Endometrium (tissue), 2 donors: ENCODE data around the gene DOCK1.

Experiments
- FAIRE-seq: peaks from 2 replicates; lab custom pipeline; 2012; peaks lifted over from hg19 to GRCh38; lab: Jason Lieb, UNC
- donor health status: control.
- donor health status: control.

The DOCK1 gene

DNA sequence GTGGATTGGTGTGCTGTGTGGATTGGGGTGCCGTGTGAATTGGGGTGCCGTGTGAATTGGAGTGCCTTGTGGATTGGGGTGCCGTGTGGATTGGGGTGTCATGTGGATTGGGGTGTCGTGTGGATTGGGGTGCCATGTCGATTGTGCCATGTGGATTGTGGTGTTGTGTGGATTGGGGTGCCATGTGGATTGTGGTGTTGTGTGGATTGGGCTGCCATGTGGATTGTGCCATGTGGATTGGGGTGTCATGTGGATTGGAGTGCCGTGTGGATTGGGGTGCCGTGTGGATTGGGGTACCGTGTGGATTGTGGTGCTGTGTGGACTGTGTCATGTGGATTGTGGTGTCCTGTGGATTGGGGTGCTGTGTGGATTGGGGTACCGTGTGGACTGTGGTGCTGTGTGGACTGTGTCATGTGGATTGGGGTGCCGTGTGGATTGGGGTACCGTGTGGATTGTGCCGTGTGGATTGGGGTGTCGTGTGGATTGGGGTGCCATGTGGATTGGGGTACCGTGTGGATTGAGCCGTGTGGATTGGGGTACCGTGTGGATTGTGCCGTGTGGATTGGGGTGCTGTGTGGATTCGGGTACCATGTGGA is 523.3 kb downstream of the DOCK1 start:
- no peak for FAIRE-seq

DNA sequence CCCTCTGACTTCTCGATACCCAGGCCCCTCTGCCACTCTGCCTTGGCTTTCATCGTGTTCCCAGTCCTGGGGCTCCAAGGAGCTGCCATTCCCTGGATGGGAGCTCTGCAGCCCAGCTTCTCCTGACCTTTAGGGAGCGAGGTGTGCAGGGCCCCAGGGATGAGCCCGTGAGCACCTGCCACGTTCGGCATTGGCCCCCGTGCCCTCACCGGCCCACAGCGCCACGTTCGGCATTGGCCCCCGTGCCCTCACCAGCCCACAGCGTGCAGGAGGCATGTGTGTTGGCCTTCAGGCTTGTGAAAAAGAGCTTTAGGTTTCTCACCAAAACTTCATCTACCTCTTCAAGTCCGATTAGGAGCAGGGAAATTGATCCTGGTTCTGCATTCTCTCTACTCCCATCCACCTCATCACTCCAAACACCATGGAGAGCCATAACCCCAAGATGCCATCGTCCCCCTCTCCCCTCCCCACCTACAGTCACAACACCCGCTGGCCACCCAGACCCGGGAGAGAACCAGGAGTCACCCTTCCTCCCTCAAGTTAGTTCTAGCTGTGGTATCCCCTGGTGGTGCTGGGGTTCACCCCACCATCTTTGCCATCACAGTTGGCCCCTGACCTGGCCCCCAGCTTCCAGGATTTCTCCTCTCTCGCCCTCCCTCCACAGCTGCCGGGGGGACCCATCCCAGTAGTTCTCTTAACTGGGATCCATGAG is 524.5 kb downstream of the DOCK1 start:
- FAIRE-seq, result no peak

DNA sequence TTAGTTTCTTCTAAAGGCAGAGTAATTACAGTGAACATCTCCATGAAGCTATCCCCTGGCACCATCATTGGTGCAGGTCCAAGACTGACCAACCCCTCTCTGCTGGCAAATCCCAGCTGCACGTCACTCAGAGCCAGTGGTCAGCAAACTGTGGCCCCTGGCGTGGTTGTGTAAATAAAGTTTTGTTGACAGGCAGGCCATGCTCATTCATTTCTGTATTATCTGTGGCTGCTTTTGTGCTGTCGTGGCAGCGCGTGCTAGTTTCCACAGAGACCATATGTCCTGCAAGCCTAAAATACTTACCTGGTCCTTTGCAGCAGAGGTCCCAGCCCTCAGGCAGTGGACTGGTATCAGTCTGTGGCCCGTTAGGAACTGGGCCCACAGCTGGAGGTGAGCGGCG is 526.3 kb downstream of the DOCK1 start:
- no peak for FAIRE-seq

DNA sequence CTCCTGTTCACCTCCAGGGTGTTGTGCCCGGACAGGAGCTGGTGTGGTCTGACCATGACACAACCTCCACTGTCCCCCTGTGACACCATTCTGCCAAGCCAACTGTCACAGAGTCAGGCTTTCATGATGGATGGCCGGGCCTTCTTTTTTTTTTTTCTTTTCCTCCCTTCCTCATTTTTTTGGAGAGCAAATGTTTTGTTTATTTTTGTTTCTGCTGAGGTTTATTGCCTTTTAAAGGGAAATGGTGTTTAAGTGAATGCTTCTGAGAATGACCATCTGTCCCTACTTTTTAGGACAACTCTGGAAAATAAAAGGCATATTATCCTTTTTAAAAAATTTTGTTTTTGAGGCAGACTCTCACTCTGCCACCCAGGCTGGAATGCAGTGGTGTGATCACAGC is 528.8 kb downstream of the DOCK1 start:
- FAIRE-seq, result peak; percentile 15

DNA sequence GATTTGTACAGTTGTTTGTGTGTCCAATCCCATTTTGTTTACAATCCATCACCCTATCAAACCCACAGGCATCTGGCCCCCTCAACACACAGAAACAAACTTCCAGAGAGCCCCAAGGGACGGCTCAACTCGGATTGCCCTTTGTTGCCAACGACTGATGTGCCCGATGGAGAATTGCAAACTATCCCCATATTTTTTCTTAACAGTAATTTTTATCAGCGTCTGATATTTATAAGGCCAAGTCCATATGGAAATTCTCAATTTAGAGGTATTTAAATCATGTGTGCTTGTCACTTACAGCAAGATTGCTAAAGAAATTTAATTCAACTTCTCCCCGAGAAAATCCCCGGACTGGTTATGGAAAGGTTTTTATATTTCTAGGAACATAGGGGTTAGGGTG is 530.0 kb downstream of the DOCK1 start:
- no peak for FAIRE-seq

DNA sequence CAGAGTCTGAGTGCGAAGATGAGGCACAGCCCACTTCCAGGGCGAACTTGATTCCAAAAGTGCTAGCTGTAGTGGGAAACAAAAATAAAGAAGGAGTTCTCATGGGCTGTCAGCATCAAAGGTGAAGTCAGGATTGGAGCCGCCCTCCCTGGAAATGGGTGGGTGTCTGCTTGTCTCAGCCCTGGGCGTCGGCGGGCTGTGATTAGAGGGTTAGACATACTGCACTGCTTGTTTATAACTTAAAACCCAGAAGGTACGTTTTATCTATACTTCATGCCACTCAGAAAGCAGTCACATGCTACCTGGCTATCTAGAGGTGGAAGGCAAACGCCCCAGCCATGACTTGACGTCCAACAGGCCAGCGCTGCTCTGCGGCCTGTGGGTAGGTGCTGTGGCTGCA is 535.1 kb downstream of the DOCK1 start:
- FAIRE-seq, result no peak

DNA sequence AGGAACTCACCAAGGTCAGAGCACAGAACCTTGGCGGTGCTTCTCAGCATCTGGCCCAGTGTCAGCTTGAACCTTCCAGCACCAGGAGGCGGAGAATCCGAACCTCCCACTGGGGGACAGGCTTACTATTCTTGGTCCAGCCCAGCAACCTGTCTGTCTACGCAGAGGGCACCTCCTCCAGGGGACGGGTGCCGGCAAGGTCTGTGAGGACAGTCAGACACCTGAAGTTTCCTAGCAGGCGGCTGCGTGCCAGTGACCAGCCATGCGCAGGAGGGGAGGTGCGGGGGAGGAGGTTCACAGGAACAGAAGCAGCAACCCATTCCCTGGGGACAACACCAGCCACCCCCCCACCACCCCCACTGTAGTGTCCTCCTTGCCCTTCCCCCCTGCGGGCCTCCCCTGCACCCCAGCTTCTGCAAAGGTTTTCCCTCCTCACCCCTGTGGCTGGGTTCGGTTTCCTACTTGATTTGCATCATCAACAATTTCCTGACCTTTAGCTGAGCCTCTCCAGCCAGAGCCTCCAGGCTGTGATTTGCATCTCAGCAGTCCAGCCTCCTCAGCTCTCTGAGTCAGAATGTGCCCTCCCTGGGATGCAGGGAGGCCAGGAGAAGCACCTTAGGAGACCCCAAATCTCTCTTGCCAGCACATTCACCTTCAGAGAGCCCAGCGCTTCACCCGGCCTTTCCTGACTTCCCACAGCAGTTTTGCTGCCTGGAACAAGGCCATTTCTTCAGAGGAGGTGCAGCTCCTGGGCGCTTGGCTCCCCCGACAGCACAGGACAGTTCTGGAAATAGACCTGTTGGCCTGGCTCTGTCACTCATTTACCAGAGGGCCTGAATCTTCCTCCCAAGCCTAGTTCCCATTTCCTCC is 536.4 kb downstream of the DOCK1 start:
- no peak for FAIRE-seq

DNA sequence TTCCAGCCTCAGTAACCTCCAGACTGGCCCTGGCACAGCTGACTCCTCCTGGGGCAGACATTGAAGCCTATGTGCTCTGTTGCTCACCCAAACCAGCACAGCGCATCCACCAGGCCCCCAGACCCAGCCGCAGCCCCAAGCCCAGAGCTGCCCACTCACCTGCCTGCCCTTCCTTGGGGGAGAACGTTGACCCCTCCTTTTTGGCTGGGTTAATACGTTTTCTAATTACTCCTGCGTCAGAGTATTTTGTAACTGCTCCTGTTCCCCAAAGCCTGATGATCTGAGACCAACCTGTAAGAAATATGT is 536.9 kb downstream of the DOCK1 start:
- FAIRE-seq, result no peak

DNA sequence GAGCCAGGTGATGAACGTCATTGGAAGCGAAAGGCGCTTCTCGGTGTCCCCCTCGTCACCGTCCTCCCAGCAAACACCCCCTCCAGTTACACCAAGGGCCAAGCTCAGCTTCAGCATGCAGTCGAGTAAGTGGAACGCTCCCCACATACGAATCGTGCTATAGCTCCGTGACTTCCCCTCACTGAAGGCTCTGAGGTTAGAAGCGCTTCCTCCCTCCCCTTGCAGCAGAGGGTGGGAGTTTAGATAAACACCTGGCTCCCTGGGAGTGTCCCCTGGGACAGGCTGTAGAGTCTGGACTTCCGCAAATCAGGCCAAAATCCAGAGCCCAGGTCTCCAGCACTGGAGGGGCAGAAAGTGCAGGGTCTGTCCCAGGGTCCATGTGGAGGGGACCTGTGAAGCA is 538.9 kb downstream of the DOCK1 start:
- FAIRE-seq, result no peak

DNA sequence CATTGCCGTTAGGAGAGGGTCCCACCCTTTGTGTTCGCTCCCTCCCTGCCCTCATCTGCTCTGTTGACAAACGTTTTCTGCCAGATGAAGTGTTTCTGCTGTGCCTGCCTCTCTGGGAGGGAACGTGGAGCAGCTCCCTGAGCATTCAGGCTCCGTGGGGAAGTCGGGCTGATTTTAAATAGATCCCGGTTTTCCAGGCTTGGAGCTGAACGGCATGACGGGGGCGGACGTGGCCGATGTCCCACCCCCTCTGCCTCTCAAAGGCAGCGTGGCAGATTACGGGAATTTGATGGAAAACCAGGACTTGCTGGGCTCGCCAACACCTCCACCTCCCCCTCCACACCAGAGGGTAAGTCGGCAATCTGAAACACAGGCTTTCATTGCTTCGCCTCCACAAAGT is 542.0 kb downstream of the DOCK1 start:
- FAIRE-seq, result no peak

DNA sequence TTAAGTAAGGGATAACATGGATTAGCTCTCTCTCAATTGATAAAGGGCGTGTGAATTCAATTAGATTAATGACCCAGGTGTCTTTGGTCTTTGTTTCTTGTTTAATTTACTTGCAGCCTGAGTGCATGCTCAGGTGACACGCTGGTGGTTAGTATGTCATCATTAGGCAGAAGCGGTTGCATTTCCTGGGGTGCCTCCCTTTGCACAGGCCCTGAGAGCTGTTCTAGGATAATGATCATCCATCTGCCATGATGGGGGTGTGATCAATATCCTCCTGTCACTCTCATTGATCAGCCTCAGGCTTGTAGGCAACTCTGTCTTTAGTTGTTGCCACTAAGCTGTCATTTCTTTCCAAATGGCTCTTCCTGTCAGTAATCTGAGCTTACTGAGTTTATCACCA is 544.3 kb downstream of the DOCK1 start:
- no peak for FAIRE-seq

DNA sequence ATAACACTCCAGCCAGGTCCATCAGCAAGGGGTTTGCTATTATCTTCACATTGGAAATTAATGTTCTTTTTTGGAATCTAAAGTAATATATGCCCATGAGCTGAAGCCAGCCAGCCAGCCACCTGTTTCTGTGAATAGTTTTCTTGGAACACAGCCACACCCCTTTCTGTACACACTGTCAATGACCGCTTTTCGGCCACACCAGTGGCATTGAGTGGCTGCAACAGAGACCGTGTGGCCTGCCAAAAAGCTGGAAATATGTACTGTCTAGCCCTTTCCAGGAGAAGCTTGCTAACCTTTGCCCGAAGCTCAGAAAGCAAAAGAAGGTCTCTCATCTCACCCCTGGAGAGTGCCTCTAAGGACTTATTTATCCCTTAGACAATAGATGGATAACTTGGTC is 545.4 kb downstream of the DOCK1 start:
- no peak for FAIRE-seq

DNA sequence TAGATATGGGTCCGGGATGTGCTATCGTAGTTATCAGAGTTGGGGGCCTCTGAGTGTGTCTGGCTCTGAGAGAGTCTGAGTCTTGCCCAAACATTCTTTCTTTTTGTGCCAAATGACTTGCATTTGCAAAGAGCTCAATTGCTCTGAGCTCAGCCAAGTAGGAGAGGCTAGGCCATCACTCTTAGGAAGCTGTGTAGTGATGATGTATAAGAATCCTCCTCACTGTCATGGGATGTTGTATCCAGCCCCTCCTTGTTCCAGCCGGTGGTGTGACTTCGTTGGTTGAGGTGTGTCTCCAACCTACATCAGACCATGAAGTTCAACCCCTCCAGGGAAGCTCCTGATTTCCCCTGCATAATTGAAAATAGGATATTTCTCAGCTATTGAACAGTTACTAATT is 546.4 kb downstream of the DOCK1 start:
- no peak for FAIRE-seq

DNA sequence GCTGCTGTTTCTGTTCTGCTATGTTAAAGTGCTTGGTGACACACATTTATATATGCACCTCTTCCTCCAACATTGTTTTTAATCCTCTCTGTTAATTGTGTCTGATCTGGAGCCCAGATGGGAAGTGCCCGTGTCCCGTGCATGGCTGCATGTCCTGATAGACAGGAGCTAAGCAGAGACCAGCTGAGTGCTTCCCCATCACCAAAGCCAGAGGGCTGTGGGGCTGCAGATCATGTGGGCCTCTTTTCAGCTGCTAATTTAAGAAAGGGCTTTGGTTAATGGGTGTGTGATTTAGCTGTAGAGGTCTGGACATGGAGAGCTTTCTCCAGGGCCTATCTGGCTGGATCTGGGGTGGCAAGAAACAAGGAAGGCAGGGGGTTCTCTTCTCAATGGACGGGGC is 547.3 kb downstream of the DOCK1 start:
- FAIRE-seq, result no peak

DNA sequence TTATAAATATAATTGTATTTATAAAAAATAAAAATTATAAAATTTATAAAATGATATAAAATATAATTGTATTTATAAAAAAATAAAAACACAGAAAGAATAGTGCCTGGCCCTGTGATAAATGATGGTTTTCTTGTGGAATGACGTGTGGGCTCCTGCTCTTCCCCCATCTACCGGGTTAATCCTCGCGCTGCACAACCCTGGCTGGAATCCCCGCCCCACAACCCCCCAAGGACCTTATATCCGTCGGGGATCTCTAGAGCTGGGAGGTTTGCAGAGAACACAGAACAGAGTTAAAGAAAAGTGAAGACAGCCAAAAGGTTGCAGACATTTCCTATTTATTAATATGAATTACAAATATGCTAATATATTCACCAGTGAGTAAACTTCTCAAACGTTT is 548.5 kb downstream of the DOCK1 start:
- no peak for FAIRE-seq

DNA sequence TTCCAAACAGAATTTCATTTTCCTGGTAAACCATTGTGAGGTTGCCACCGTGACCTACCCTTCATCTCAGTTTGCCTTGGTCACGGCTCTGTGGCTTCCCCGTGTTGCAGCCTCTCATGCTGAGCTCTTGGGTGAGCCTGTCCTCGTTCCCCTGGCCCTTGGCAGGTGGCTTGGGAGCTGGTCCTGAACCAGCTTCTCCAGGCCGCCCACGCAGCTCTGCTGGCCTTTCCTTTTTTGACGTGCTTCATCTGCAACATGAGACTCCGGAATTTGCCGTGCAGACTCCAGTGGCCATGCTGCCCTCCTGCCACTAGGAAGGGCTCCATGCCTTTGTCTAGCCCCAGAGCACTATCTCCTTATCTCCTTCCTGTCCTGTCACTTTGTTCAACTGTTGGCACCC is 550.9 kb downstream of the DOCK1 start:
- FAIRE-seq, result no peak

DNA sequence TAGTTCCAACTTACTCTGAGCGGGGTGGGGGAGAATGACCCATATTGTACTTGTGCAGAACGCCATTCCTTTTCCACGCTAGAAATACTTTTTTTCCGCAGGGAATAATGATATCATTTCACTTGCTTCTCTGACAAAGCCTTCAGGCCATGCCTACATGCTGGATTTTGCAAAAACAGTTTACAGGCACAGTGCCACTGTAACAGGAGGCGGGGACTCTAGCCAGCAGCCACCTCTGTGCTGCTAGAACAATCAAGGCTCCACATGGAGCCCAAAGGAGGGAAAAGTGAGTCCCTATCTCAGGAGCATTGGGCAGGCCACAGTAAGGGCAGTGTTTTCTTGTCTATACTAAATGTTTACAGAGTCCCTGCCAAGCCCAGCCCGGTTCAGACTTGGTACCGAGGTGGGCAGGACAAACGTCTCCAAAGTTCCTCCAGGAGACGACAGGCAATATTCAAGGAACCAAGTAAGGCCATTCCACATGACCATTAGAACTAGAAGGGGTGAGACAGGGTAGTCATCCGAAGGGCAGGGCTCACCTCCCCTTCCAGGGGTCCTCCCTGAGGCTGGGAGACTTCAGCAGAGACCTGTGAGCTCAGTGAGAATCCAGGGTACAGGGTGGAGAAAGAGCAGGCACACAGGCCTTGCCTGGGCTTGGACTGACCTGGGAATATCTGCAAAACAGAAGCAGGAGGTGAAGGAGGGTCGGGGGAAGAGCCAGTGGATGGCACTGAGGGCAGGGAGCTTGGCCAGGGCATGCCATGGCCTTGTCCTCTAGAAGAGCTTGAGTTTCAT is 553.0 kb downstream of the DOCK1 start:
- FAIRE-seq, result no peak

DNA sequence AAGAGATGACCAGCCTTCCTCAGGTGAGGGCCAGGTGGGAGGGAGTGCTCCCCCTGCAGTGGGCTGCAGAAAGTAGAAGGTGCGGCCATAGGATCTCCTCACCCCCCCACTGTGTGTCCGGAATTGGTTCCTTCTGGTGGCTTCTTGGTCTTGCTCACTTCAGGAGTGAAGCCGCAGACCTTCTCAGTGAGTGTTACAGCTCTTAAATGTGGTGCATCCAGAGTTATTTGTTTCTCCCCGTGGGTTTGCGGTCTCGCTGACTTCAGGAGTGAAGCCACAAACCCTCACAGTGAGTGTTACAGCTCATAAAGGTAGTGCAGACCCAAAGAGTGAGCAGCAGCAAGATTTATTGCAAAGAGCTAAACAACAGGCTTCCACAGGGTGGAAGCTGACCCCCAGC is 553.6 kb downstream of the DOCK1 start:
- no peak for FAIRE-seq

DNA sequence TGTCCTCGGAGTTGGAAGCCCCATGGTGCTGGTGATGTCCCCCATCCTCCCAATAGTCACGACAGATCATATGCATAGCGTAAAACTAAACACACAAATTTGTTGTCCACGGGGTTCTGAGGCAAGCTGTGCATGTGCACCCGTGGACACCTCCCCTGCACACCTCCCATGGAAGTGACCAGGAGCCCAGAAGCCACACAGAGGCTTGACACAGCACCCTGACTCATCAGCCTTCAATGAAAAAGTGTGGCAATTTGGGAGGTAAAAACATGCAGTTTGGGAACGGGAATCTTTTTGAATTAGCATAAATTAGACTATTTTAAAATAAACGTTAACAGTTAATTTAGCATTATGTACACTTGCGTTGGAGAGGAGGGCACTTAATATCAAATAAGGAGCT is 554.7 kb downstream of the DOCK1 start:
- no peak for FAIRE-seq

DNA sequence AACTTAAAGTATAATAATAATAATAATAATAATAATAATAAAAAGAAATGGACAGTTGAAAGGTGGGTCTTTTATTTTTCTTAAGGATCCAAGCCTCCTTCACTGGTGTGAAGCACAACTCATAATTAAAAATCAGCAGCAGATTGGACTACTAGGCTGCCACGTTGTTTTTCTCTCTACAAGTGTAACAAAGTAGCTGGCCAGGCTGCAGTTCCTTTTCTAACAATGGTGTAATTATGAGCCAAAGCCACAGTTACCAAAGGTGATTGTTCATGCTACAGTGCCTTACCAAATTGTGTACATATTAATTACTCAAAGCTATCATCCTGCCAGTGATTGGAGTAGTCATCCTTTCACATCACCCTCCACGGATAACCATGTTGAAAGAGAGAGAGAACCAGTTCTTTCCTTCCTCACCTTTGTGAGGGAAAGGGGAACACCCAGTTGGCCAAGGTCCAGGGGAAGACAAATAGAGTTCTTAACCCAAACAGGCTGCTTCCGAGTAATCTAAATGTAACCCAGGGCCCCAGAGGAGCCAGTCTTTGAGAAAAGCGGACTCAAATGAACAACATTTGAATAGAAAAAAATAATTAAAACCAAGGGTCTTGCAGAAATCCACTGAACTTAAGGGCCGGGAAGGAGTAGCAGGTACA is 557.5 kb downstream of the DOCK1 start:
- no peak for FAIRE-seq

DNA sequence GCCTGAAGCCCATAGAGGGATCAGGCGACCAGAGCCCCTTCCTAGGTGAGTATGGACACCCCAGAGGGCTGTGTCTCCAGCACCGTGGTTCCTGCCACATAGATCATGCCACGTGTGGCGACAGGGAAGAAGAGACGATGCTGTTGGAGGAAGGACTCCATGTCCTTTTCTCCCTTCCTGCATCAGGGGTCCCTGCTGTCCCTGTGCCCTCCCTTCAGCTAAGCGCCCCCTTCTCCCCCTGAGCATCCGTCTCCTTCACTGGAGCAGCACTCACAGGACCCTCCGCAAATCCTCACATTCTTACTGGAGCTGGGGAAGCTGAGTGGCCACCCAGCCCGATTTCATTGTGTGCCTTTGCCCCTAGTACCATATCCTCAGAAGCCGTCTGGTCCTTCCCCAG is 558.3 kb downstream of the DOCK1 start:
- FAIRE-seq, result no peak

DNA sequence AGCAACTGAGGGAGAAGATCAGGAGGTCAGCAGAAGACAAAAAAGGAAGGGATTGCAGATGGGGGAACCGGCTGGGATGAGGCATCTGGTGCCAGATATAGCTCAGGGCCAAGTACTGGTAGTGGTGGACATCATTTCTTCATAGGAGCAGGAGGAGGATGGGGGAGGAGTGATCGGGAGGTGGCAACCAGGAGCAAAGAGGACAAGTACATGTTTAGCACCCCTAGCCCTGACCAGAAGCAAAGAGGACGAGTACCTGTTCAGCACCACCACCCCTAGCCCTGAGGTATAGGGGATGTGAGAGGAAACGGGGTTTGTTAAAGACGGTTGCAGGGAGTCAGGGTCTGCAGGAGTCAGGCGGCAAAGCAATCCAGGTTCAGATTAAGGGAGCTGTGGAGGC is 559.3 kb downstream of the DOCK1 start:
- FAIRE-seq, result no peak
